Urinary bladder (tissue), 4 donors: ENCODE data around the gene CEBPG. TPM values are rescaled to one million over a fixed set of nuclear protein-coding genes. Genes with fewer than 3 reads are reported as not detected.

Experiments
- DNase-seq: peaks from one replicate; pipeline ENCODE4 v3.0.0-alpha.2; 2015; ENCODE audit errors: extremely low spot score
- H3K27ac ChIP-seq: one replicate; pipeline ENCODE4 v1.5.1; 2013; ENCODE audit warnings: low read depth, mild to moderate bottlenecking, moderate library complexity
- H3K36me3 ChIP-seq: one replicate; pipeline ENCODE4 v1.6.1; 2013; ENCODE audit warnings: mild to moderate bottlenecking, moderate library complexity; ENCODE audit not compliant: insufficient read depth
- H3K4me1 ChIP-seq: one replicate; pipeline ENCODE4 v1.6.1; 2013; ENCODE audit warnings: mild to moderate bottlenecking, moderate library complexity; ENCODE audit not compliant: insufficient read depth
- H3K4me3 ChIP-seq: one replicate; pipeline ENCODE4 v1.5.1; 2013; ENCODE audit warnings: low read depth, low read length
- WGBS: extraction: QIAGEN DNeasy Blood & Tissue Kit; methylation state at CpG from one replicate; pipeline ENCODE4 v1.1.7; 2013; 5-methylcytosine and 5-hydroxymethylcytosine counted together
- polyA plus RNA-seq: library from polyadenylated mRNA; stranded (reverse); fragments of 200-250 nt; gene quantifications from one replicate; pipeline ENCODE4 v1.2.3, GENCODE V29; 2013
- total RNA-seq: library from RNA; depleted of rRNA; stranded (reverse); fragments of >200 nt; gene quantifications from one replicate; pipeline ENCODE4 v1.2.3, GENCODE V29; 2014
- donor health status: healthy with polysubstance abuse.
- donor health status: healthy.

CEBPG gene
- total and polyA plus RNA-seq, 2 donors = 19.9 to 28.9 TPM

- no peaks in the 10 kb centered on the region for H3K4me1 ChIP-seq
- H3K4me3 ChIP-seq = no peak overlapping the region
- no peaks in the 10 kb centered on the region for H3K36me3 ChIP-seq
- 54% methylated on average over 8 of the region's 8 CpGs for WGBS
- DNase-seq = no peak
- H3K27ac ChIP-seq = no peak overlapping the region
These were observed 31.7 kb downstream of the CEBPG start for GRCh38 chr19:33405254-33405552.

- WGBS = 87% methylated on average over 34 of the region's 34 CpGs
- DNase-seq = no peak
- no peaks in the 10 kb centered on the region for H3K36me3 ChIP-seq
- no peaks in the 10 kb centered on the region for H3K4me1 ChIP-seq
- no peak overlapping the region for H3K4me3 ChIP-seq
- no peak overlapping the region for H3K27ac ChIP-seq
These were observed 32.3 kb downstream of the CEBPG start for GRCh38 chr19:33405553-33406461.

- 63% methylated on average over 13 of the region's 13 CpGs for WGBS
- Histone ChIP-seq H3K4me1 (no peaks in the 10 kb centered on the region), H3K36me3 (no peaks in the 10 kb centered on the region), H3K27ac (no peak overlapping the region), H3K4me3 (no peak overlapping the region)
- no peak for DNase-seq
These were observed 33.1 kb downstream of the CEBPG start for GRCh38 chr19:33406521-33407139.

- 55% methylated on average over 9 of the region's 9 CpGs for WGBS
- H3K27ac ChIP-seq = no peak overlapping the region
- H3K4me1 ChIP-seq = no peaks in the 10 kb centered on the region
- H3K4me3 ChIP-seq = no peak overlapping the region
- no peaks in the 10 kb centered on the region for H3K36me3 ChIP-seq
- no peak for DNase-seq
These were observed 33.6 kb downstream of the CEBPG start for GRCh38 chr19:33407140-33407551.

GRCh38 chr19:33407716-33408115 is 34.2 kb downstream of the CEBPG start:
- H3K36me3 ChIP-seq = no peaks in the 10 kb centered on the region
- DNase-seq = no peak
- 83% methylated on average over 12 of the region's 12 CpGs for WGBS
- H3K4me3 ChIP-seq = no peak overlapping the region
- no peak overlapping the region for H3K27ac ChIP-seq
- H3K4me1 ChIP-seq = no peaks in the 10 kb centered on the region

- Histone ChIP-seq H3K4me3 (no peak overlapping the region), H3K4me1 (no peaks in the 10 kb centered on the region), H3K36me3 (no peaks in the 10 kb centered on the region), H3K27ac (no peak overlapping the region)
- 88% methylated on average over 13 of the region's 13 CpGs for WGBS
- no peak for DNase-seq
These were observed 34.6 kb downstream of the CEBPG start for GRCh38 chr19:33408116-33408515.

- H3K4me1 ChIP-seq = no peaks in the 10 kb centered on the region
- H3K36me3 ChIP-seq = no peaks in the 10 kb centered on the region
- H3K4me3 ChIP-seq = no peak overlapping the region
- DNase-seq = no peak
- no peak overlapping the region for H3K27ac ChIP-seq
- WGBS = 86% methylated on average over 18 of the region's 18 CpGs
These were observed 35.3 kb downstream of the CEBPG start for GRCh38 chr19:33408538-33409434.

GRCh38 chr19:33409906-33410685 is 36.6 kb downstream of the CEBPG start:
- Histone ChIP-seq H3K4me3 (no peak overlapping the region), H3K27ac (no peak overlapping the region), H3K4me1 (no peaks in the 10 kb centered on the region), H3K36me3 (no peaks in the 10 kb centered on the region)
- no peak for DNase-seq
- 94% methylated on average over 27 of the region's 27 CpGs for WGBS

GRCh38 chr19:33410915-33411401 is 37.4 kb downstream of the CEBPG start:
- DNase-seq = no peak
- H3K4me3 ChIP-seq = no peak overlapping the region
- H3K27ac ChIP-seq = no peak overlapping the region
- WGBS = 85% methylated on average over 21 of the region's 21 CpGs
- no peaks in the 10 kb centered on the region for H3K36me3 ChIP-seq
- H3K4me1 ChIP-seq = no peaks in the 10 kb centered on the region

GRCh38 chr19:33411621-33412180 is 38.2 kb downstream of the CEBPG start:
- no peak for DNase-seq
- Histone ChIP-seq H3K36me3 (no peaks in the 10 kb centered on the region), H3K4me3 (no peak overlapping the region), H3K27ac (no peak overlapping the region), H3K4me1 (peaks cover under 1% of the 10 kb centered on the region)
- WGBS = 93% methylated on average over 20 of the region's 20 CpGs

GRCh38 chr19:33412601-33413425 is 39.3 kb downstream of the CEBPG start:
- Histone ChIP-seq H3K4me3 (no peak overlapping the region), H3K4me1 (peaks cover 2% of the 10 kb centered on the region), H3K27ac (no peak overlapping the region), H3K36me3 (no peaks in the 10 kb centered on the region)
- no peak for DNase-seq
- WGBS = 88% methylated on average over 18 of the region's 18 CpGs

GRCh38 chr19:33413426-33413725 is 39.9 kb downstream of the CEBPG start:
- no peak overlapping the region for H3K4me3 ChIP-seq
- peaks cover 2% of the 10 kb centered on the region for H3K4me1 ChIP-seq
- no peak for DNase-seq
- H3K36me3 ChIP-seq = no peaks in the 10 kb centered on the region
- no peak overlapping the region for H3K27ac ChIP-seq
- WGBS = 95% methylated on average over 13 of the region's 13 CpGs
